ENCODE measurements around the gene KLHL26. TPM values are rescaled to one million over a fixed set of nuclear protein-coding genes. Genes with fewer than 3 reads are reported as not detected.

KLHL26 gene
- total RNA-seq, 3 donors from 2014 or later (not counting 1 experiment from before 2014, with no cell fraction given), result 8.0 to 11.5 (median 9.6) TPM

DNA sequence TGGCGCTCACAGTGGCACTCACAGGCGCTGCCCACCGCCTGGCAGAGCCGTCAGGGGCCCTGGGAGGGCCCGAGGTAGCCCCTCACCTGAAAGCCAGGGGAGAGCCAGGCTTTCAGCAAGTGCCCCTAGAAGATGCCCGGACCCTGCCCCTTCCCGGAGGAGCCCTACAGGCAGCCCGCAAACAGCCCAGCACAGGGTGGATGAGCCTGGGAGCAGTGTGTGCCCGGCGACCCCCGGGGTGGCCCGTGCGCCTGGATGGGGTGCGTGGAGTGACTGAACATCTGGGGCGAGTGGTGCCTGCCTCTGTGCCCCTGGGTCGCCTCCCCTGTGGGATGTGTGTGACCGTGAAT lies 31.7 kb upstream of the KLHL26 start:
- Histone ChIP-seq H3K27ac (ENCODE audit: low read length) (no peak overlapping the region), H3K4me1 (ENCODE audit: control insufficient read depth, insufficient read depth, low read length) (peaks cover 10% of the 10 kb centered on the region), H3K4me3 (ENCODE audit: low read length) (no peak overlapping the region), H3K9me3 (ENCODE audit: control insufficient read depth, insufficient read depth, low read length) (no peaks in the 10 kb centered on the region), H3K27me3 (ENCODE audit: control insufficient read depth, insufficient read depth, low read length) (peaks cover 49% of the 10 kb centered on the region), H3K36me3 (ENCODE audit: control insufficient read depth, insufficient read depth, low read length) (no peaks in the 10 kb centered on the region)
- Mint-ChIP-seq H3K27me3 (ENCODE audit: low read depth in 2 of 2) (peaks cover 39 to 54% of the 10 kb centered on the region in 2 donors), H3K27ac (no peak overlapping the region), H3K9me3 (no peaks in the 10 kb centered on the region), H3K4me1 (peaks cover 4 to 16% of the 10 kb centered on the region in 2 donors), H3K36me3 (no peaks in the 10 kb centered on the region), H3K4me3 (no peak overlapping the region)
- no peak for DNase-seq
- WGBS (ENCODE audit: insufficient coverage), result 9% methylated on average over 17 of the region's 17 CpGs
- intact Hi-C loops (cut with micrococcal nuclease), result no loop called here
- no peak for ATAC-seq
- TF ChIP-seq, protein P1, sequence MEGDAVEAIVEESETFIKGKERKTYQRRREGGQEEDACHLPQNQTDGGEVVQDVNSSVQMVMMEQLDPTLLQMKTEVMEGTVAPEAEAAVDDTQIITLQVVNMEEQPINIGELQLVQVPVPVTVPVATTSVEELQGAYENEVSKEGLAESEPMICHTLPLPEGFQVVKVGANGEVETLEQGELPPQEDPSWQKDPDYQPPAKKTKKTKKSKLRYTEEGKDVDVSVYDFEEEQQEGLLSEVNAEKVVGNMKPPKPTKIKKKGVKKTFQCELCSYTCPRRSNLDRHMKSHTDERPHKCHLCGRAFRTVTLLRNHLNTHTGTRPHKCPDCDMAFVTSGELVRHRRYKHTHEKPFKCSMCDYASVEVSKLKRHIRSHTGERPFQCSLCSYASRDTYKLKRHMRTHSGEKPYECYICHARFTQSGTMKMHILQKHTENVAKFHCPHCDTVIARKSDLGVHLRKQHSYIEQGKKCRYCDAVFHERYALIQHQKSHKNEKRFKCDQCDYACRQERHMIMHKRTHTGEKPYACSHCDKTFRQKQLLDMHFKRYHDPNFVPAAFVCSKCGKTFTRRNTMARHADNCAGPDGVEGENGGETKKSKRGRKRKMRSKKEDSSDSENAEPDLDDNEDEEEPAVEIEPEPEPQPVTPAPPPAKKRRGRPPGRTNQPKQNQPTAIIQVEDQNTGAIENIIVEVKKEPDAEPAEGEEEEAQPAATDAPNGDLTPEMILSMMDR (IDR thresholded peaks at IDR 0.05), result no peak

DNA sequence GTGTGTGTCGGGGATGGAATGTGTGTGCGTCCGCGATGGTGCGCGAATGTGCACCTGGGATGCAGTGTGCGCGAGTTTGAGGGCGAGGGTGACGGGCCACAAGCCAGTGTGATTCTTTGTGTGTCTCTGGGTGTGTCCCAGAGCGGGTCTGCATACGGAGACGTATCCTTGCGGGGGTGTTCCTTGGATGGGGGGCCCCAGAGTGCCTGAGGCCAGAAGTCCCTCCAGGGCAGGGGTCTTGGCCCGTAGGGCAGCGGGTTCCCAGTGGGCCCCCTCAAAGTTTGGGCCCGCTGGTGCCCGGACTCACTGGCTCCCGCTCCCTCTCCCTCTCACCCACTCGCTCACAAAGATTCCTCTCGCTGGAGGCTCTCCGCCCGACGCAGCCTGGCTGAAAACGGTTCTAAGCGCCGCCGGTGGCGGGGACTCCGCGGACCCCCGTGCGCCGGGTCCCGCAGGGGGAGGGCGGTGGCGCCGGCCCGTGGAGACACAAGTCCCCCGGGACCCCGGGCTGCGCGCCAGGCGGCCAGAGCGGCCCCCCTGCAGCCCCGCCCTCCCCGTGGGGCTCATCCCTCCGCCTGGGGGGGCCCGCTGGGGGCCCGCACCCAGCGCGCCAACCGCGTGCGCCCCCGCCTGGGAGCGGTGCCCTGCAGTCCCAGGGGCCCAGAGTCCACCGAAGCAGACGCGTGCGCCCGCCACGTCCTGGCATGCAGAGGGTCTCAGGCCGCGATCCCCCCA lies 31.1 kb upstream of the KLHL26 start:
- H3K36me3 Mint-ChIP-seq, result no peaks in the 10 kb centered on the region
- no peaks in the 10 kb centered on the region for H3K9me3 Mint-ChIP-seq
- DNase-seq (no peak), ATAC-seq (no peak)
- Histone ChIP-seq H3K4me1 (ENCODE audit: control insufficient read depth, insufficient read depth, low read length) (peaks cover 10% of the 10 kb centered on the region), H3K4me3 (ENCODE audit: low read length) (no peak overlapping the region), H3K36me3 (ENCODE audit: control insufficient read depth, insufficient read depth, low read length) (no peaks in the 10 kb centered on the region), H3K27ac (ENCODE audit: low read length) (no peak overlapping the region), H3K27me3 (ENCODE audit: control insufficient read depth, insufficient read depth, low read length) (peaks cover 52% of the 10 kb centered on the region), H3K9me3 (ENCODE audit: control insufficient read depth, insufficient read depth, low read length) (no peaks in the 10 kb centered on the region)
- TF ChIP-seq, protein P1 (IDR thresholded peaks at IDR 0.05), result no peak
- H3K4me3 Mint-ChIP-seq, result no peak overlapping the region
- no peak overlapping the region for H3K27ac Mint-ChIP-seq
- peaks cover 4 to 16% of the 10 kb centered on the region in 2 donors for H3K4me1 Mint-ChIP-seq
- intact Hi-C loops (cut with micrococcal nuclease), result no loop called here
- 4% methylated on average over 65 of the region's 65 CpGs for WGBS (ENCODE audit: insufficient coverage)
- peaks cover 39 to 54% of the 10 kb centered on the region in 2 donors for H3K27me3 Mint-ChIP-seq (ENCODE audit: low read depth in 2 of 2)

DNA sequence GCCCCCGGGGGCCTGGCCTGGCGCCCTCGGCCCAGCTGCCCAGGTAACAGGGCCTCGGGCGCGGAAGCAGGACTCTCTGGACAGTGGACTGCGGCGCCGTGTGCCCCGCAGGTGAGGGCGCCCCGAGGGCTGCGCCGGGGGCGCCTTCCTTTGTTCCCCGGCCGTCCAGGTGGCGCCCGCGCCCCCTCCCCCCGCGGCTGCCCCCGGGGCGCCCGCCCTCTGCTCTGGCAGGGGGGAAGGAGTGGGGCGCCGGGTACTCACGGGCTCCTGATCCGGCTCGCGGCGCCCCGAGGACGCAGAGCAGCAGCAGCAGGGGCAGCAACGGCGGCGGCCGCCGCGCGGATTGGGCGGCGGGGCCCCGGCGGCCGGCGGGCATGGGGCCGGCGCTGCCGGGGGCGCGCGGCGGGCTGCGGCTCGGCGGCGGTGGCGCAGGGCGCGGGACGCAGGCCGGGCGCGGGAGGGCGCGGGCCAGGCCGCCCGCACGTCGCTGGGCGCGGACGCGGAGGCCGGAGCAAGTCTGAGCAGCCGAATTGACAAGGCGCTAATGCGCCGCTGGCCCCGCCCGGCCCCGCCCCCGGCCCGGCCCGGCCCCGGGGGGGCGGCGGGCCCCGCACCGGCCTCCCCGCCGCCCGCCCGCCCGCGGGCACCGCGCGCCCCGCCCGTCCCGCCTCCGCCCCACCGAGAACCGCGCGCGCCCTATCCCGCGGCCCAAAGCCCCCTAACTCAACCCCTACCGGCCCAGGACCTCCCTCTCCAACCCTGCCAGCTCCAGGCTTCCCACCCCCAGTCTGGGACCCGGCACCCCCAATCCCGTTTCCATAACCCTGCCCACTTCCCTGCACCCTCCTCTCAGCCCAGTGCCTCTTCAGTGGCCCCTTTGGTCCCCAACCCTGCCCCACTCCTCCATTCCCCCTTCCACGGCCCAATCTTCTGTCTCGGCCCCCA lies 30.3 kb upstream of the KLHL26 start, which contains the start of gene CRLF1:
Gene CRLF1, minus strand, starts transcription at position 519 of the 945 bp plus-strand sequence. Its CDS starts 143 bp downstream, at position 376.
- no peaks in the 10 kb centered on the region for H3K36me3 Mint-ChIP-seq
- Histone ChIP-seq H3K27me3 (ENCODE audit: control insufficient read depth, insufficient read depth, low read length) (peaks cover 59% of the 10 kb centered on the region), H3K9me3 (ENCODE audit: control insufficient read depth, insufficient read depth, low read length) (no peaks in the 10 kb centered on the region), H3K4me3 (ENCODE audit: low read length) (no peak within 1 kb of the TSS), H3K36me3 (ENCODE audit: control insufficient read depth, insufficient read depth, low read length) (no peaks in the 10 kb centered on the region), H3K4me1 (ENCODE audit: control insufficient read depth, insufficient read depth, low read length) (peaks cover 17% of the 10 kb centered on the region), H3K27ac (ENCODE audit: low read length) (no peak within 1 kb of the TSS)
- no peak for DNase-seq
- H3K4me3 Mint-ChIP-seq, result no peak within 1 kb of the TSS
- intact Hi-C loops (cut with micrococcal nuclease), result no loop called here
- ATAC-seq, result no peak
- WGBS (ENCODE audit: insufficient coverage), result 2% methylated on average over 109 of the region's 116 CpGs
- TF ChIP-seq, protein P1 (IDR thresholded peaks at IDR 0.05), result no peak
- H3K27ac Mint-ChIP-seq, result no peak within 1 kb of the TSS
- H3K4me1 Mint-ChIP-seq, result peaks cover 9 to 22% of the 10 kb centered on the region in 2 donors
- H3K9me3 Mint-ChIP-seq, result no peaks in the 10 kb centered on the region
- peaks cover 45 to 56% of the 10 kb centered on the region in 2 donors for H3K27me3 Mint-ChIP-seq (ENCODE audit: low read depth in 2 of 2)
